Ramos (cell line): ENCODE data around the gene KIF18B.

Experiments
- in situ Hi-C: fragments of 300-500 bp; cut with MboI; formaldehyde crosslinking; loops from one replicate; pipeline ENCODE4 v1.14.3; 2022; ENCODE audit warnings: low sequenced_read_pairs; ENCODE audit not compliant: unreplicated experiment

Gene KIF18B

GRCh38 chr17:44941712-44942331, 5.8 kb downstream of the KIF18B start:
- in situ Hi-C loops = no loop called here

- in situ Hi-C loops = no loop called here
Measured at GRCh38 chr17:44940768-44941167, 6.8 kb downstream of the KIF18B start.

- in situ Hi-C loops = no loop called here
Measured at GRCh38 chr17:44940317-44940716, 7.3 kb downstream of the KIF18B start.

- in situ Hi-C loops = no loop called here
Measured at GRCh38 chr17:44935116-44935515, 12.5 kb downstream of the KIF18B start.

GRCh38 chr17:44934745-44935105, 12.8 kb downstream of the KIF18B start:
- in situ Hi-C loops = no loop called here

- in situ Hi-C loops = no loop called here
Measured at GRCh38 chr17:44933824-44934744, 13.5 kb downstream of the KIF18B start.

GRCh38 chr17:44932787-44933097, 14.8 kb downstream of the KIF18B start:
- in situ Hi-C loops = no loop called here

- in situ Hi-C loops = no loop called here
Measured at GRCh38 chr17:44932096-44932786, 15.3 kb downstream of the KIF18B start.

GRCh38 chr17:44931376-44931775, 16.2 kb downstream of the KIF18B start:
- in situ Hi-C loops = no loop called here

- in situ Hi-C loops = no loop called here
Measured at GRCh38 chr17:44930667-44931066, 16.9 kb downstream of the KIF18B start.

GRCh38 chr17:44928950-44929720, 18.4 kb downstream of the KIF18B start:
- in situ Hi-C loops = no loop called here

GRCh38 chr17:44928136-44928535, 19.4 kb downstream of the KIF18B start:
- in situ Hi-C loops = no loop called here

GRCh38 chr17:44927696-44928095, 19.9 kb downstream of the KIF18B start:
- in situ Hi-C loops = no loop called here

GRCh38 chr17:44926821-44927525, 20.6 kb downstream of the KIF18B start:
- in situ Hi-C loops = no loop called here

GRCh38 chr17:44925731-44926697, 21.6 kb downstream of the KIF18B start:
- in situ Hi-C loops = no loop called here

GRCh38 chr17:44924107-44924544, 23.4 kb downstream of the KIF18B start:
- in situ Hi-C loops = no loop called here

GRCh38 chr17:44922746-44923470, 24.7 kb downstream of the KIF18B start:
- in situ Hi-C loops = no loop called here

GRCh38 chr17:44922136-44922535, 25.4 kb downstream of the KIF18B start:
- in situ Hi-C loops = no loop called here
